H9 (cell line): ENCODE measurements around the gene VPS13C. TPM values are rescaled to one million over a fixed set of nuclear protein-coding genes. Genes with fewer than 3 reads are reported as not detected.

Experiments
- DNase-seq: peaks from one replicate; pipeline ENCODE4 v3.0.0-alpha.2; 2017
- H2AFZ ChIP-seq: one replicate; pipeline ENCODE4 v1.6.1; 2013; ENCODE audit warnings: mild to moderate bottlenecking, low read length, control low read depth, moderate library complexity
- H2AK5ac ChIP-seq: 2 replicates; pipeline ENCODE4 v1.6.1; 2013; ENCODE audit warnings: low read length, control low read depth, mixed read lengths; ENCODE audit not compliant: insufficient read length
- H2BK120ac ChIP-seq: one replicate; pipeline ENCODE4 v1.6.1; 2013; ENCODE audit warnings: low read depth, mild to moderate bottlenecking, low read length, control low read depth, inconsistent platforms; ENCODE audit not compliant: poor library complexity, severe bottlenecking
- H2BK12ac ChIP-seq: 2 replicates; pipeline ENCODE4 v1.6.1; 2013; ENCODE audit warnings: low read length, control low read depth, mixed read lengths, low read depth; ENCODE audit not compliant: insufficient read length
- H2BK15ac ChIP-seq: 2 replicates; pipeline ENCODE4 v1.6.1; 2013; ENCODE audit warnings: low read depth, low read length, control low read depth
- H2BK20ac ChIP-seq: one replicate; pipeline ENCODE4 v1.6.1; 2013; ENCODE audit warnings: low read depth, mild to moderate bottlenecking, low read length, control low read depth, inconsistent platforms; ENCODE audit not compliant: poor library complexity, severe bottlenecking
- H2BK5ac ChIP-seq: 2 replicates; pipeline ENCODE4 v1.6.1; 2013; ENCODE audit warnings: low read length, control low read depth, mixed read lengths; ENCODE audit not compliant: insufficient read length
- H3K14ac ChIP-seq: 2 replicates; pipeline ENCODE4 v1.6.1; 2013; ENCODE audit warnings: low read length, control low read depth; ENCODE audit not compliant: insufficient read depth
- H3K18ac ChIP-seq: 2 replicates; pipeline ENCODE4 v1.6.1; 2013; ENCODE audit warnings: low read depth, mild to moderate bottlenecking, mixed read lengths, low read length, control low read depth; ENCODE audit not compliant: insufficient read length
- H3K23ac ChIP-seq: 2 replicates; pipeline ENCODE4 v1.6.1; 2013; ENCODE audit warnings: low read length, control low read depth, mixed read lengths, low read depth; ENCODE audit not compliant: insufficient read length
- H3K23me2 ChIP-seq: 2 replicates; pipeline ENCODE4 v1.6.1; 2013; ENCODE audit warnings: low read depth, mild to moderate bottlenecking, mixed read lengths, low read length, control low read depth; ENCODE audit not compliant: insufficient read length, poor library complexity, severe bottlenecking
- H3K27ac ChIP-seq: 2 replicates; pipeline ENCODE4 v1.5.1; 2013; ENCODE audit warnings: low read length, control low read depth, mixed read lengths, low read depth; ENCODE audit not compliant: insufficient read length
- H3K27me3 ChIP-seq: 2 replicates; pipeline ENCODE4 v1.6.1; 2013; ENCODE audit warnings: low read length, control low read depth, inconsistent platforms; ENCODE audit not compliant: insufficient read depth
- H3K4ac ChIP-seq: 2 replicates; pipeline ENCODE4 v1.6.1; 2013; ENCODE audit warnings: low read depth, mild to moderate bottlenecking, control low read depth, inconsistent platforms, low read length, moderate library complexity
- H3K4me1 ChIP-seq: 2 replicates; pipeline ENCODE4 v1.6.1; 2013; ENCODE audit warnings: low read length, control low read depth, inconsistent platforms; ENCODE audit not compliant: insufficient read depth
- H3K4me2 ChIP-seq: 2 replicates; pipeline ENCODE4 v1.6.1; 2013; ENCODE audit warnings: low read length, control low read depth, mixed read lengths; ENCODE audit not compliant: insufficient read length, insufficient read depth
- H3K56ac ChIP-seq: 2 replicates; pipeline ENCODE4 v1.6.1; 2013; ENCODE audit warnings: low read depth, mild to moderate bottlenecking, mixed read lengths, low read length, control low read depth; ENCODE audit not compliant: insufficient read length
- H3K79me1 ChIP-seq: 2 replicates; pipeline ENCODE4 v1.6.1; 2013; ENCODE audit warnings: low read depth, mild to moderate bottlenecking, moderate library complexity, low read length, control low read depth, inconsistent platforms; ENCODE audit not compliant: insufficient read depth, poor library complexity, severe bottlenecking
- H3K79me2 ChIP-seq: 2 replicates; pipeline ENCODE4 v1.6.1; 2013; ENCODE audit warnings: low read length, control low read depth, inconsistent platforms; ENCODE audit not compliant: insufficient read depth
- H3K9ac ChIP-seq: 2 replicates; pipeline ENCODE4 v1.6.1; 2013; ENCODE audit warnings: low read length, control low read depth, mixed read lengths; ENCODE audit not compliant: insufficient read length; ENCODE audit errors: extremely low read depth
- H3K9me3 ChIP-seq: one replicate; pipeline ENCODE4 v1.6.1; 2013; ENCODE audit warnings: low read depth, low read length, inconsistent platforms; ENCODE audit not compliant: control insufficient read depth
- H3T11ph ChIP-seq: one replicate; pipeline ENCODE4 v1.6.1; 2013; ENCODE audit warnings: mild to moderate bottlenecking, low read length, control low read depth, inconsistent platforms
- H4K20me1 ChIP-seq: one replicate; pipeline ENCODE4 v1.6.1; 2013; ENCODE audit not compliant: control insufficient read depth, insufficient read length, insufficient read depth
- H4K5ac ChIP-seq: 2 replicates; pipeline ENCODE4 v1.6.1; 2013; ENCODE audit warnings: low read depth, mild to moderate bottlenecking, mixed read lengths, low read length, control low read depth; ENCODE audit not compliant: insufficient read length
- H4K8ac ChIP-seq: replicated peaks from 2 replicates; pipeline ENCODE4 v1.6.1; 2013; ENCODE audit warnings: low read length, control low read depth, mixed read lengths, low read depth; ENCODE audit not compliant: insufficient read length
- H4K91ac ChIP-seq: 2 replicates; pipeline ENCODE4 v1.6.1; 2013; ENCODE audit warnings: low read depth, mild to moderate bottlenecking, moderate library complexity, mixed read lengths, low read length, control low read depth; ENCODE audit not compliant: insufficient read length
- H3K27ac Mint-ChIP-seq, 3 experiments: 2 replicates in 2 of 3; 3 replicates in 1 of 3; pipeline ENCODE4 v1.8.0; 2020 to 2021; ENCODE audit warnings: mixed read lengths in 3 of 3, mild to moderate bottlenecking in 1 of 3, moderate library complexity in 1 of 3
- H3K27me3 Mint-ChIP-seq: 2 replicates; pipeline ENCODE4 v1.8.0; 2021; ENCODE audit warnings: low read depth, mild to moderate bottlenecking, moderate library complexity, mixed read lengths
- H3K36me3 Mint-ChIP-seq, 3 experiments: 2 replicates in 2 of 3; 3 replicates in 1 of 3; pipeline ENCODE4 v1.8.0; 2020 to 2021; ENCODE audit warnings: low read depth in 3 of 3, mixed read lengths in 3 of 3; ENCODE audit not compliant: insufficient read depth in 1 of 3
- H3K4me1 Mint-ChIP-seq, 2 experiments: 2 replicates each; pipeline ENCODE4 v1.8.0; 2020; ENCODE audit warnings: mixed read lengths in 2 of 2
- H3K4me3 Mint-ChIP-seq, 2 experiments: 2 replicates in 1 of 2; 3 replicates in 1 of 2; pipeline ENCODE4 v1.8.0; 2020 to 2021; ENCODE audit warnings: mild to moderate bottlenecking in 2 of 2, mixed read lengths in 2 of 2, moderate library complexity in 1 of 2
- H3K9me3 Mint-ChIP-seq, 2 experiments: 2 replicates in 1 of 2; 3 replicates in 1 of 2; pipeline ENCODE4 v1.8.0; 2020; ENCODE audit warnings: mild to moderate bottlenecking in 2 of 2, mixed read lengths in 2 of 2, moderate library complexity in 1 of 2
- CTCF ChIP-seq: fragments of 200-600 bp; sonication (generic); conservative IDR thresholded peaks from 3 replicates; pipeline ENCODE4 v1.8.0; 2021; ENCODE audit warnings: antibody characterized with exemption, mild to moderate bottlenecking
- WGBS: extraction: QIAGEN DNeasy Blood & Tissue Kit; methylation state at CpG from one replicate; pipeline ENCODE4 v1.1.7; 2013; ENCODE audit warnings: missing lambda C conversion rate, low lambda C conversion rate, mixed read lengths; ENCODE audit not compliant: insufficient read length; ENCODE audit errors: extremely low coverage; 5-methylcytosine and 5-hydroxymethylcytosine counted together
- total RNA-seq: library from RNA; stranded (reverse); gene quantifications from 2 replicates; pipeline ENCODE4 v1.2.1, GENCODE V29; 2021

Gene VPS13C
- total RNA-seq, 1 experiment from 2014 or later = 14.2 TPM

DNA sequence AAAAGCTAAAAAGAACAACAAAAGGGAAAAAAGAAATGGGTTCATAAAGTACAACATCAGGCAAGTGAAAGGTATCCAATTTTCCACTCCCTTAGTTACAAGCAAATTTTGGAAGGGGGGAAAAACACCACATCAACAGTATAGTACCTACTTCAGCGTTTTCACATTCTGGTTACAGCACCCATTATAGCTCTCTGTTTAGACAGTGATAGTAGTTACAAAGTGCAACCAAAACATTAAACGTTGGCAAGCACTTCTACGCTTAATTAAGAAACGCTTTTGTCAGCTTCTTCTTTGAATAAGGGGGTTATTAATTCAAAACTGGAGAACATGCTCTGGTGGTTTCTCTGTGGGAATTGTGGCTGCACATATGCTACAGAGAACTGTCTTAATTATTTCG is 180.2 kb downstream of the VPS13C start:
- H3K4me1 ChIP-seq = no peaks in the 10 kb centered on the region
- H3K18ac ChIP-seq = no peak overlapping the region
- no peaks in the 10 kb centered on the region for H3K79me2 ChIP-seq
- H2BK5ac ChIP-seq = no peak overlapping the region
- no peak for DNase-seq
- H3K4ac ChIP-seq = no peak overlapping the region
- H2BK15ac ChIP-seq = no peak overlapping the region
- Mint-ChIP-seq H3K27me3 (no peaks in the 10 kb centered on the region), H3K9me3 (no peaks in the 10 kb centered on the region), H3K36me3 (no peaks in the 10 kb centered on the region), H3K27ac (no peak overlapping the region; a peak in 1 of 7 replicates), H3K4me3 (no peak overlapping the region), H3K4me1 (no peaks in the 10 kb centered on the region)
- H2AK5ac ChIP-seq = no peak overlapping the region
- H3K9ac ChIP-seq = no peak overlapping the region
- H4K5ac ChIP-seq = no peak overlapping the region
- H3T11ph ChIP-seq = no peak overlapping the region
- H3K23me2 ChIP-seq = no peaks in the 10 kb centered on the region
- H2AFZ ChIP-seq = no peak overlapping the region
- no peak overlapping the region for H4K91ac ChIP-seq
- TF ChIP-seq CTCF = no peak
- no peak overlapping the region for H2BK12ac ChIP-seq
- no peak overlapping the region for H3K4me2 ChIP-seq
- no peaks in the 10 kb centered on the region for H3K27me3 ChIP-seq
- WGBS = no CpG with 5 or more reads among the region's 5 CpGs
- H3K9me3 ChIP-seq = no peaks in the 10 kb centered on the region
- no peak overlapping the region for H3K56ac ChIP-seq
- no peak overlapping the region for H2BK120ac ChIP-seq
- no peak overlapping the region for H3K14ac ChIP-seq
- H3K27ac ChIP-seq = no peak overlapping the region
- no peak overlapping the region for H2BK20ac ChIP-seq
- H3K23ac ChIP-seq = no peak overlapping the region
- H4K20me1 ChIP-seq = no peaks in the 10 kb centered on the region
- H3K79me1 ChIP-seq = no peaks in the 10 kb centered on the region
- no peak overlapping the region for H4K8ac ChIP-seq
